Measurements from ENCODE around the gene AFF4. TPM values are rescaled to one million over a fixed set of nuclear protein-coding genes. Genes with fewer than 3 reads are reported as not detected.
"Not testable (repeated sequence)": the region's sequence is repeated elsewhere in the genome, so short reads cannot be mapped to it uniquely, and the experiment has no call there.

Gene AFF4
- total and polyA plus RNA-seq, 10 of the 15 experiments (the other 5 are each of a cell fraction or from before 2014, with no cell fraction given) = 1.1 to 20.2 (median 10.4) TPM

DNA sequence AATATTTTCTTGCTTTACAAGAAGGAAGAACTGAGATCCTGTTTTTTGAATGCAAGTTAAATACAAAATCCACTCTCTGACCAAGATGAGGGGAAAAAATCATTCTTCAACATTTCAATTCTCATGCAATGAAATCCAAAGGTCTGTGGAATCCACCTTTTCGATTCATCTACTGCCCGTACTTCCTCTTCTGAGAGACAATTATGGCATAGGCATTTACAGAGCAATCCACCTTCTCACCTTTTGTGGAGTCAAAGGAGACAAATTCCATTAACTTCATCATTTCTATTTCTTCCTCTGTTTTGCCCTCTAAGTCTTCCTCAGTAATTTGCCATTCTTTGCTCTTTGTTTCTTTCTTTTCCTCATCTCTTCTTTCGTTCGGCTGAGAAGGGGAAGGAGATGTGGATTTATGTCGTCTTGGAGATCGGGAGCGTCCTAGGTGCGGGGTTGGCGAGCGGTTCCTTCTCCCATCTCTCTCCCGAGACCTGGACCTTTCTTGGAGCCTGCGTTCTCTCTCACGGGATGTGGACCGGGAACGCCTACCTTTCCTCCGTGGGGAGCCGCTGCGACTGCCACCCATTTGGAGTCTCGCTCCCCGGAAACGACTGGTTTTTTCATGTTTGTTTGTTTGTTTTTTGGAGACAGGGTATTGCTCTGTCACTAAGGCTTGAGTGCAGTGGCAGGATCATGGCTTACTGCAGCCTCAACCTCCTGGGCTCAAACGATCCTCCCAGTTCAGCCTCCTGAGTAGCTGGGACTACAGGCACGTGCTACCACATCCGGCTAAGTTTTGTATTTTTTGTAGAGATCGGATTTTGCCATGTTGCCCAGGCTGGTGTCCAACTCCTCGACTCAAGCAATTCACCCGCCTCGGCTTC, 24.3 kb upstream of the AFF4 start:
- in situ Hi-C loops (cut with MboI) = no loop called here
- no peak for TF ChIP-seq MEF2B (IDR thresholded peaks at IDR 0.05; ENCODE audit: partially characterized antibody, poor library complexity, severe bottlenecking)
- TF ChIP-seq POLR2A (IDR thresholded peaks at IDR 0.05; ENCODE audit: low read depth, low read length) = no peak
- TF ChIP-seq BHLHE40 (IDR thresholded peaks at IDR 0.05; ENCODE audit: borderline replicate concordance in 1 of 2, low read depth in 2 of 2, low read length in 1 of 2) = no peak
- TF ChIP-seq, protein P1, sequence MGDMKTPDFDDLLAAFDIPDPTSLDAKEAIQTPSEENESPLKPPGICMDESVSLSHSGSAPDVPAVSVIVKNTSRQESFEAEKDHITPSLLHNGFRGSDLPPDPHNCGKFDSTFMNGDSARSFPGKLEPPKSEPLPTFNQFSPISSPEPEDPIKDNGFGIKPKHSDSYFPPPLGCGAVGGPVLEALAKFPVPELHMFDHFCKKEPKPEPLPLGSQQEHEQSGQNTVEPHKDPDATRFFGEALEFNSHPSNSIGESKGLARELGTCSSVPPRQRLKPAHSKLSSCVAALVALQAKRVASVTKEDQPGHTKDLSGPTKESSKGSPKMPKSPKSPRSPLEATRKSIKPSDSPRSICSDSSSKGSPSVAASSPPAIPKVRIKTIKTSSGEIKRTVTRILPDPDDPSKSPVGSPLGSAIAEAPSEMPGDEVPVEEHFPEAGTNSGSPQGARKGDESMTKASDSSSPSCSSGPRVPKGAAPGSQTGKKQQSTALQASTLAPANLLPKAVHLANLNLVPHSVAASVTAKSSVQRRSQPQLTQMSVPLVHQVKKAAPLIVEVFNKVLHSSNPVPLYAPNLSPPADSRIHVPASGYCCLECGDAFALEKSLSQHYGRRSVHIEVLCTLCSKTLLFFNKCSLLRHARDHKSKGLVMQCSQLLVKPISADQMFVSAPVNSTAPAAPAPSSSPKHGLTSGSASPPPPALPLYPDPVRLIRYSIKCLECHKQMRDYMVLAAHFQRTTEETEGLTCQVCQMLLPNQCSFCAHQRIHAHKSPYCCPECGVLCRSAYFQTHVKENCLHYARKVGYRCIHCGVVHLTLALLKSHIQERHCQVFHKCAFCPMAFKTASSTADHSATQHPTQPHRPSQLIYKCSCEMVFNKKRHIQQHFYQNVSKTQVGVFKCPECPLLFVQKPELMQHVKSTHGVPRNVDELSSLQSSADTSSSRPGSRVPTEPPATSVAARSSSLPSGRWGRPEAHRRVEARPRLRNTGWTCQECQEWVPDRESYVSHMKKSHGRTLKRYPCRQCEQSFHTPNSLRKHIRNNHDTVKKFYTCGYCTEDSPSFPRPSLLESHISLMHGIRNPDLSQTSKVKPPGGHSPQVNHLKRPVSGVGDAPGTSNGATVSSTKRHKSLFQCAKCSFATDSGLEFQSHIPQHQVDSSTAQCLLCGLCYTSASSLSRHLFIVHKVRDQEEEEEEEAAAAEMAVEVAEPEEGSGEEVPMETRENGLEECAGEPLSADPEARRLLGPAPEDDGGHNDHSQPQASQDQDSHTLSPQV (IDR thresholded peaks at IDR 0.05) = no peak
- TF ChIP-seq HDGF (IDR thresholded peaks at IDR 0.05) = no peak
- no peak for TF ChIP-seq SIN3A (IDR thresholded peaks at IDR 0.05; ENCODE audit: low read depth, low read length)
- TF ChIP-seq YY1 (IDR thresholded peaks at IDR 0.05; ENCODE audit: low read depth, low read length) = no peak

DNA sequence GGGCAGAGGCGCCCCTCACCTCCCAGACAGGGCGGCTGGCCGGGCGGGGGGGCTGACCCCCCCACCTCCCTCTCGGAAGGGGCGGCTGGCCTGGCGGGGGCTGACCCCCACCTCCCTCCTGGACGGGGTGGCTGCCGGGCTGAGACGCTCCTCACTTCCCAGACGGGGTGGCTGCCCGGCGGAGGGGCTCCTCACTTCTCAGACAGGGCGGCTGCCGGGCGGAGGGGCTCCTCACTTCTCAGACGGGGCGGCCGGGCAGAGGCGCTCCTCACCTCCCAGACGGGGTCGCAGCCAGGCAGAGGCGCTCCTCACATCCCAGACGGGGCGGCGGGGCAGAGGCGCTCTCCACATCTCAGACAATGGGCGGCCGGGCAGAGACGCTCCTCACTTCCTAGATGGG, 19.5 kb upstream of the AFF4 start:
- H4K20me1 ChIP-seq (ENCODE audit: control insufficient read depth, insufficient read depth); H3K27me3 ChIP-seq (replicated peaks in 1 of 2; ENCODE audit: control insufficient read depth in 2 of 2, insufficient read depth in 2 of 2, low read length in 1 of 2); H3K4me1 ChIP-seq (ENCODE audit: control insufficient read depth, insufficient read depth, low read length); FAIRE-seq; POLR2A ChIA-PET; DNase-seq (ENCODE audit: low read depth, low spot score); H3K4me3 ChIP-seq; in situ Hi-C loops (cut with MboI); CTCF ChIA-PET; H3K9ac ChIP-seq (ENCODE audit: control insufficient read depth, insufficient read depth, low read length); intact Hi-C loops (cut with micrococcal nuclease; ENCODE audit: unreplicated experiment); H3K27ac ChIP-seq (ENCODE audit: control insufficient read depth, insufficient read depth); H3K79me2 ChIP-seq (ENCODE audit: control insufficient read depth, insufficient read depth, low read length); H2AFZ ChIP-seq (ENCODE audit: control insufficient read depth, low read depth, low read length); RAD21 ChIA-PET (ENCODE audit: unreplicated experiment); ATAC-seq; BruUV-seq (replicated peaks); H3K4me2 ChIP-seq (ENCODE audit: control insufficient read depth, insufficient read depth); H3K9me3 ChIP-seq (replicated peaks; ENCODE audit: control insufficient read depth, insufficient read depth, low read length); SMC1A ChIA-PET (ENCODE audit: uncharacterized antibody, unreplicated experiment); H3K36me3 ChIP-seq (ENCODE audit: control insufficient read depth in 2 of 2, insufficient read depth in 2 of 2, low read length in 1 of 2): not testable (repeated sequence)
- 88% methylated on average over 7 of the region's 30 CpGs for WGBS (ENCODE audit: insufficient coverage, insufficient replicate concordance, low lambda C conversion rate, missing lambda C conversion rate)

More for the DNA sequence above, 24.3 kb upstream of the AFF4 start:
- no peak for ATAC-seq
- WGBS (ENCODE audit: insufficient coverage, insufficient replicate concordance, low lambda C conversion rate, missing lambda C conversion rate) = 84% methylated on average over 28 of the region's 28 CpGs
- intact Hi-C loops (cut with micrococcal nuclease; ENCODE audit: unreplicated experiment) = no loop called here
- DNase-seq (ENCODE audit: low read depth, low spot score) = no peak
- Histone ChIP-seq H3K27me3 (replicated peaks in 1 of 2; ENCODE audit: control insufficient read depth in 2 of 2, insufficient read depth in 2 of 2, low read length in 1 of 2) (no peaks in the 10 kb centered on the region), H3K36me3 (ENCODE audit: control insufficient read depth in 2 of 2, insufficient read depth in 2 of 2, low read length in 1 of 2) (no peaks in the 10 kb centered on the region), H3K27ac (ENCODE audit: control insufficient read depth, insufficient read depth) (no peak overlapping the region), H3K9ac (ENCODE audit: control insufficient read depth, insufficient read depth, low read length) (no peak overlapping the region), H3K4me3 (no peak overlapping the region), H3K4me2 (ENCODE audit: control insufficient read depth, insufficient read depth) (no peak overlapping the region), H4K20me1 (ENCODE audit: control insufficient read depth, insufficient read depth) (no peaks in the 10 kb centered on the region), H3K4me1 (ENCODE audit: control insufficient read depth, insufficient read depth, low read length) (no peaks in the 10 kb centered on the region), H3K79me2 (ENCODE audit: control insufficient read depth, insufficient read depth, low read length) (no peaks in the 10 kb centered on the region), H3K9me3 (replicated peaks; ENCODE audit: control insufficient read depth, insufficient read depth, low read length) (no peaks in the 10 kb centered on the region), H2AFZ (ENCODE audit: control insufficient read depth, low read depth, low read length) (no peak overlapping the region)
- POLR2A ChIA-PET = no interaction called here
- RAD21 ChIA-PET (ENCODE audit: unreplicated experiment) = no interaction called here
- BruUV-seq (replicated peaks) = no TSS peak
- SMC1A ChIA-PET (ENCODE audit: uncharacterized antibody, unreplicated experiment) = no interaction called here
- CTCF ChIA-PET = no interaction called here
- FAIRE-seq = no peak
